ENCODE data around the gene ZMYND8.

The ZMYND8 gene

DNA sequence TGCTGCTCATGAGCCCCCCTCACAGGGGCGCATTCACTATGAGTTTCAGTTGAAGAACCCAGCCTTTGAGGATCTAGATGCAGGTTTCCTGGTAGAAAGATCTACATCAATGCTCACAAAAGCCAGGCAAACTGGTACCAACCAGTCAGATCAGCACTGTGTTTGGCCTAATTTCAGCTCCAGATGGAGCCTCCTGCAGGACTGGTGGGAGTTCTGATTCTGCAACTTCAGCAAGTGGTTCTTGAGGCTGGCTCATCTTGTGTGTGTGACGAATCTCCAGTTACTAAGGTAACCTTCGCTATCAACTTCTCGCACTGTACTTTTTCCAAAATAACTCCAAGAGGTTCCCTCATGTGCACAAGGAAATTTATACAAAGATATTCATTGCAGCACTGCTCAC, 118.8 kb downstream of the ZMYND8 start:
- DNase-seq (ENCODE audit: low read depth, low spot score) = no peak
- H3K4me3 ChIP-seq (ENCODE audit: low read depth, low read length) = no peak overlapping the region
- TF ChIP-seq, protein P1, sequence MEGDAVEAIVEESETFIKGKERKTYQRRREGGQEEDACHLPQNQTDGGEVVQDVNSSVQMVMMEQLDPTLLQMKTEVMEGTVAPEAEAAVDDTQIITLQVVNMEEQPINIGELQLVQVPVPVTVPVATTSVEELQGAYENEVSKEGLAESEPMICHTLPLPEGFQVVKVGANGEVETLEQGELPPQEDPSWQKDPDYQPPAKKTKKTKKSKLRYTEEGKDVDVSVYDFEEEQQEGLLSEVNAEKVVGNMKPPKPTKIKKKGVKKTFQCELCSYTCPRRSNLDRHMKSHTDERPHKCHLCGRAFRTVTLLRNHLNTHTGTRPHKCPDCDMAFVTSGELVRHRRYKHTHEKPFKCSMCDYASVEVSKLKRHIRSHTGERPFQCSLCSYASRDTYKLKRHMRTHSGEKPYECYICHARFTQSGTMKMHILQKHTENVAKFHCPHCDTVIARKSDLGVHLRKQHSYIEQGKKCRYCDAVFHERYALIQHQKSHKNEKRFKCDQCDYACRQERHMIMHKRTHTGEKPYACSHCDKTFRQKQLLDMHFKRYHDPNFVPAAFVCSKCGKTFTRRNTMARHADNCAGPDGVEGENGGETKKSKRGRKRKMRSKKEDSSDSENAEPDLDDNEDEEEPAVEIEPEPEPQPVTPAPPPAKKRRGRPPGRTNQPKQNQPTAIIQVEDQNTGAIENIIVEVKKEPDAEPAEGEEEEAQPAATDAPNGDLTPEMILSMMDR (IDR thresholded peaks at IDR 0.05; ENCODE audit: low read depth, low read length) = no peak
- in situ Hi-C loops (cut with HindIII; ENCODE audit: low sequenced_read_pairs) = no loop called here

DNA sequence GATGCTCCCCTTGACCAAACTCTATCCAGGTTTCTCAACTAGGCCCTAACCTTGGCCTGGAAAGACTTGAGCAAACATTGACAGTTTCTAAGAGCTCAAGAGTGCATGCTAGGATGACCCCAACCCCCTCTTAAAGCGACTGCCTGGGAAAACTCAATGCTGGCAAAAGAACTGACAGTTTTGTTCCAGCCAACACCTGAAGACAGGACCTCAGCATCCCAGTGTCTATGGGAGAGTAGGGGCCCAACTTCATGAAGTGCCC, 119.9 kb downstream of the ZMYND8 start:
- no peak overlapping the region for H3K4me3 ChIP-seq (ENCODE audit: low read depth, low read length)
- in situ Hi-C loops (cut with HindIII; ENCODE audit: low sequenced_read_pairs) = no loop called here
- TF ChIP-seq, protein P1 (IDR thresholded peaks at IDR 0.05; ENCODE audit: low read depth, low read length) = no peak
- no peak for DNase-seq (ENCODE audit: low read depth, low spot score)

DNA sequence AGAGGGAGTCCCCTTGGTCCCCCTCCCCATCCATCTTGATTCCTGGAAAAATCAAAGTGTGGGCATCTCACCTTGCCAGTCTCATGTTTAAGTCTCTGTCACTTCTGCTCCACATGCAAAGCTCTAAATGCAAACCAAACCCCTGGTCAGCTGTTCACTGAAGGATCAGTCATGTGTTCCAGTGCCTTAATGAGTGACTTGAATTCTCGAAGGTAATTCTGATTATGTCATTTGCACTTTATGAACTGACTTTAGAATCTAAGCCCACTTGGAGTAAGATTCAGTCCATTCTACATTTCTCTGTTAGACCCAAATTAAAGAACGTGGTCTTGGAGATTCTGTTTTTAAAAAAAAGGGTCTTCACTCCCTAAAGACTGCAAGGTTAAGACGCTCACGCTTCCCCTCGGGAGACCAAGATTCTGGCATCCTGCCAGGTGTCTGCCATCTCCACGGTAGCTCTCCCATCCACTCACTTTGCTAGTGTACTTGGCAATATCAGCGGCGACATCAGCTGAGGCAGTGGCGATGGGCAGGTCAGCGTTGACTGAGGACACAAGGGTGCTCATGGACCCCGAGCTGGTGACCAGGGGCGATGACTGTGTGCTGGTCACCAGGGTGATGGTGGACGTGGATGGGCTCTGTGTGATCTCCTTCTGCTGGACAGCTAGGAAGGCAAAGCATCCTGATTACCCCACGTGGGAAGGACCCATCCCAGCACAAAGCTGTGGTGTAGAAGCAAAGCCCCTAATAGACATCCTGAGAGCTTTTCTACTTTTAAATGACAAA, 120.5 kb downstream of the ZMYND8 start:
- no peak overlapping the region for H3K4me3 ChIP-seq (ENCODE audit: low read depth, low read length)
- DNase-seq (ENCODE audit: low read depth, low spot score) = no peak
- in situ Hi-C loops (cut with HindIII; ENCODE audit: low sequenced_read_pairs) = no loop called here
- TF ChIP-seq, protein P1 (IDR thresholded peaks at IDR 0.05; ENCODE audit: low read depth, low read length) = no peak

DNA sequence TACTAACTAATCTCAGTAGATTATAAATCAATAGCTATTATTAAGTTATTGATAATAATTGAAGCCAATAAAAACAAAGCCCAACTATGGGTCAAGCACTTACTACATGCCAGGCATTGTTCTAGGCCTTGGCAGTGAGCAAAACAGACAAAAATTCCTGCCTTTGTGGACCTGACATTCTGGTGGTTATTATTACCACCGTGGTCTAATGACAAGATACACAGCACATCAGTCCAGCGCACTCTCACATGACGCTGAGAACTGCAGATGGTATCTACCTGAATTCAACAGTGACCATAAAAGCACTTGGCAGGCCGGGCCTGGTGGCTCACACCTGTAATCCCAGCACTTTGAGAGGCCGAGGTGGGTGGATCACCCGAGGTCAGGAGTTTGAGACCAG, 121.4 kb downstream of the ZMYND8 start:
- DNase-seq (ENCODE audit: low read depth, low spot score) = no peak
- in situ Hi-C loops (cut with HindIII; ENCODE audit: low sequenced_read_pairs) = no loop called here

DNA sequence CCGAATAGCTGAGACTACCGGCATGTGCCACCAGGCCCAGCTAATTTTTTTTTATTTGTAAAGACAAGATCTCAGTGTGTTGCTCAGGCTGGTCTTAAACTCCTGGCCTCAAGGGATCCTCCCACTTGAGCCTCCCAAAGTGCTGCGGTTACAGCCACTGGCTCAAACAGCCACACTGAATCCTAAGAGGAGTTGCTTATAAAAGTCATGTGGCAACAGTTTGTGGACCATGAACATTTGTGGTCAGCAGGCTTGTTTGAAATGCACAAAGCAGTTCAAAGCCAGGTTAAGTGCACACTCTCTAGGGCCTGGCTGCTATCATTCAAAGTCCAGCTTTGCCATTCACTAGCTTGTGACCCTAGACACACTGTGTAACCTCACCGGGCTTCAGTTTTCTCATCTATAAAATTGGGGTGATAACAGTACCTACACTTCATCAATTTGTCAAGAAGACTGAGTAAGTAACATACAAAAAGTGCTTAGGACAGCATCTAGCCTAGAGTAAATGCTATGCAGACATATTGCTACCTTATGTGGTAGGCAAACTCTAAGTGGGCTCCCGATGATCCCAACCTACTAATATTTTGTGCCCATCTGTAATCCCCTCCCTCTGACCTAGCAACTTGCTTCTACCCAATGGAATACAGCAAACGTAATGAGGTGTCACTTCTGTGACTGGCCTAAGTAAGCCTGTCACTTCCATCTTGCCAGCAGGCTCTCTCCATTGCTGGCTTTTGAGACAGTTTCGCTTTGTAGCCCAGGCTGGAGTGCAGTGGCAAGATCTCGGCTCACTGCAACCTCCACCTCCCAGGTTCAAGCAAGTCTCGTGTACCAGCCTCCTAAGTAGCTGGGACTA, 122.9 kb downstream of the ZMYND8 start:
- no peak overlapping the region for H3K4me3 ChIP-seq (ENCODE audit: low read depth, low read length)
- peak; percentile 53 for DNase-seq (ENCODE audit: low read depth, low spot score)
- TF ChIP-seq, protein P1 (IDR thresholded peaks at IDR 0.05; ENCODE audit: low read depth, low read length) = no peak
- in situ Hi-C loops (cut with HindIII; ENCODE audit: low sequenced_read_pairs) = no loop called here

More for the DNA sequence above, 121.4 kb downstream of the ZMYND8 start:
- TF ChIP-seq, protein P1 (IDR thresholded peaks at IDR 0.05; ENCODE audit: low read depth, low read length) = no peak
- H3K4me3 ChIP-seq (ENCODE audit: low read depth, low read length) = no peak overlapping the region

DNA sequence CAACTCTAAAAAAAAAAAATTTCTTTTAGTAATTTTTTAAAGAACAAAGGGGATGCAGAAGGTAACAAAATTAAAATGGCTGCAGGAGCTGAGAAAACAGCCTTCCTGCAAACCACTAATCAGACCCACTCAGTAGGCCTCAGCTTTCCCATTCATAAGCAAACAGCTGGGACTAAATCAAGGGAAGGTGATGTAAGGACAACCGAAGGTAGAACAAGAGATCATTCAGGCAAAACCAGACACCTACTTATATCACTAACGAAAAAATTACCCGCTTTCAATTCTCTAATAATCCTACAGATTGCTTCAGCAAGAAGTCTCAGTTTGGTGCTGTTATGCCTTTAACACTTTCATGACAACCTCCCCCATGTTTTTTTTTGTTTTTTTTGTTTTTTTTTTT, 124.0 kb downstream of the ZMYND8 start:
- DNase-seq (ENCODE audit: low read depth, low spot score) = no peak
- TF ChIP-seq, protein P1 (IDR thresholded peaks at IDR 0.05; ENCODE audit: low read depth, low read length) = no peak
- in situ Hi-C loops (cut with HindIII; ENCODE audit: low sequenced_read_pairs) = no loop called here
- H3K4me3 ChIP-seq (ENCODE audit: low read depth, low read length) = no peak overlapping the region

Measured in astrocyte of the spinal cord (primary cell).